ENCODE data around the gene GYG2. TPM values are rescaled to one million over a fixed set of nuclear protein-coding genes. Genes with fewer than 3 reads are reported as not detected.
"Not testable (repeated sequence)": the region's sequence is repeated elsewhere in the genome, so short reads cannot be mapped to it uniquely, and the experiment has no call there.

GYG2 gene
- total RNA-seq, 1 experiment from 2014 or later: 39.8 TPM

GRCh38 chrX:2894885-2895292 is 66.2 kb downstream of the GYG2 start:
- Histone ChIP-seq H3K9me3 (ENCODE audit: low read depth, low read length, poor library complexity, severe bottlenecking) (no peaks in the 10 kb centered on the region), H3K4me3 (ENCODE audit: low read depth, low read length, poor library complexity, severe bottlenecking) (no peak overlapping the region), H3K4me1 (ENCODE audit: insufficient read depth, low read length, poor library complexity, severe bottlenecking) (peaks cover 32% of the 10 kb centered on the region), H3K36me3 (ENCODE audit: insufficient read depth, low read length, poor library complexity, severe bottlenecking) (no peaks in the 10 kb centered on the region), H3K27me3 (replicated peaks; ENCODE audit: insufficient read depth, low read depth, low read length, poor library complexity) (no peaks in the 10 kb centered on the region), H3K27ac (ENCODE audit: low read depth, low read length, poor library complexity, severe bottlenecking) (peak overlapping the region; percentile 70)
- CTCF ChIA-PET: no interaction called here
- peak; percentile 97 for DNase-seq (ENCODE audit: low spot score)
- POLR2A ChIA-PET (ENCODE audit: low non-redundant PET): interaction anchor here (0.6 kb wide), 1 partner anchor 19 kb away, joined by 10 read pairs; no protein-coding TSS in a partner anchor
- no TSS peak for BruUV-seq (replicated peaks)
- no peak for TF ChIP-seq CTCF (conservative IDR thresholded peaks at IDR 0.05; ENCODE audit: low read depth, low read length)
- no peak for TF ChIP-seq EZH2 (IDR thresholded peaks at IDR 0.05; ENCODE audit: borderline replicate concordance, low read depth, low read length, poor library complexity, severe bottlenecking)
- intact Hi-C loops (cut with micrococcal nuclease; ENCODE audit: unreplicated experiment): no loop called here

- intact Hi-C loops (cut with micrococcal nuclease; ENCODE audit: unreplicated experiment): no loop called here
- H3K36me3 ChIP-seq (ENCODE audit: insufficient read depth, low read length, poor library complexity, severe bottlenecking): no peaks in the 10 kb centered on the region
- peaks cover 26% of the 10 kb centered on the region for H3K4me1 ChIP-seq (ENCODE audit: insufficient read depth, low read length, poor library complexity, severe bottlenecking)
- no peaks in the 10 kb centered on the region for H3K9me3 ChIP-seq (ENCODE audit: low read depth, low read length, poor library complexity, severe bottlenecking)
- no peak for DNase-seq (ENCODE audit: low spot score)
- POLR2A ChIA-PET (ENCODE audit: low non-redundant PET): no interaction called here
- H3K27ac ChIP-seq (ENCODE audit: low read depth, low read length, poor library complexity, severe bottlenecking): peak overlapping the region; percentile 30
- no TSS peak for BruUV-seq (replicated peaks)
- no peak for TF ChIP-seq EZH2 (IDR thresholded peaks at IDR 0.05; ENCODE audit: borderline replicate concordance, low read depth, low read length, poor library complexity, severe bottlenecking)
- TF ChIP-seq CTCF (conservative IDR thresholded peaks at IDR 0.05; ENCODE audit: low read depth, low read length): no peak
- CTCF ChIA-PET: no interaction called here
- H3K27me3 ChIP-seq (replicated peaks; ENCODE audit: insufficient read depth, low read depth, low read length, poor library complexity): no peaks in the 10 kb centered on the region
- no peak overlapping the region for H3K4me3 ChIP-seq (ENCODE audit: low read depth, low read length, poor library complexity, severe bottlenecking)
Measured at GRCh38 chrX:2897311-2897689, 68.6 kb downstream of the GYG2 start.

DNA sequence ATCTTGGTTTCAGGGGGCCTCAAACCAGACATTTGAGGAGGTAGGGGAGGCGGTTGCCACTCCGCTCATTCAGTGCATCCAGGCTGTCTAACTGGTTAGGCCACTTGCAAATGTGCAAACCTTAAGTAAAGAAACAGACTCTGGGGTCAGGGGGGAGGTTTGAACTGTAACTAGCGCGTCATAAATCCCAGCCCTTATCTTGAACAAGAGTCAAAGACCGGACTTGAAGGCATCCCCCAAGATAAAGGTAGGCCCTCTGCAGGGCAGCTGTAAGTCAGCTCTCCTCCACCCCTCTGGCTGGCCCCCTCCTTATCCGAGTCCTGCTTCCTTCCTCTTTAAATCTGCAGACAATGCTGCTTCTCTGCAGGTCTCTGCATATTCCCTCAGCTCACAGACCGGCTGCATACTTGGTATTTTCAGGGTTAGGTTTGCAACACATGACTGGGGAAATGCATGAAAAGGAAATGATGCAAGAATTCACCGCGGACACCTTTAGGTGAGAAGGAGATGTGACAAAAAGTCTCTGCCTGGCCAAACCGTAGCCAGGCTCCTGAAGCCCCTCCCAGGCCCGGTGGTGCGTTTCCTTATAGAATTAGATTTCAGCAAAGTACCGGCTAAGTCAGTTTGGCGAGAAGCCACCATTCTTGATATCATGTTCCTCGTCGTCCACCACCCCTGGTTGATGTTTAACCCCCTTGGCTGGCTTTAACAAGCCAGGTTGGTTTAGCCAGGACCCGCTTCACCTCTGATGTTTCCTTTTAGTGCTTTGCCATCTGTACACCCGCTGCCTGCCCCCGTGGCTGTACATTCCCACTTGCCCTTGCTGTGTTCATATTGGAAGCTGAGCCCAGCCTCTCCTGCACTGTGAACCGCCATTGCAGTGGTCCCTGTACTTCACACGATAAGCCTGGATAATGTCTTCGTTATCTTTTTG is 69.2 kb downstream of the GYG2 start:
- peak; percentile 29 for DNase-seq (ENCODE audit: low spot score)
- H3K4me3 ChIP-seq (ENCODE audit: low read depth, low read length, poor library complexity, severe bottlenecking); POLR2A ChIA-PET (ENCODE audit: low non-redundant PET); BruUV-seq (replicated peaks); intact Hi-C loops (cut with micrococcal nuclease; ENCODE audit: unreplicated experiment); H3K9me3 ChIP-seq (ENCODE audit: low read depth, low read length, poor library complexity, severe bottlenecking); H3K36me3 ChIP-seq (ENCODE audit: insufficient read depth, low read length, poor library complexity, severe bottlenecking); H3K27me3 ChIP-seq (replicated peaks; ENCODE audit: insufficient read depth, low read depth, low read length, poor library complexity); CTCF ChIA-PET: not testable (repeated sequence)
- Histone ChIP-seq H3K4me1 (ENCODE audit: insufficient read depth, low read length, poor library complexity, severe bottlenecking) (peaks cover 26% of the 10 kb centered on the region), H3K27ac (ENCODE audit: low read depth, low read length, poor library complexity, severe bottlenecking) (peak overlapping the region; percentile 30)

Measured in A673 (cell line).